Immature natural killer cell (primary cell): Measurements from ENCODE around the gene FANCE. TPM values are rescaled to one million over a fixed set of nuclear protein-coding genes. Genes with fewer than 3 reads are reported as not detected.

ENCODE experiments used
- DNase-seq, 3 donors: peaks; one replicate each; pipeline ENCODE4 v3.0.0; 2022; ENCODE audit warnings: mixed read lengths in 1 of 3
- H3K27ac Mint-ChIP-seq, 6 donors: one replicate each; pipeline ENCODE4 v1.8.0; 2020; ENCODE audit warnings: mixed read lengths in 6 of 6, mild to moderate bottlenecking in 5 of 6, inconsistent platforms in 4 of 6, moderate library complexity in 3 of 6
- H3K27me3 Mint-ChIP-seq, 3 donors: one replicate each; pipeline ENCODE4 v1.8.0; 2020 to 2021; ENCODE audit warnings: low read depth in 3 of 3, mild to moderate bottlenecking in 3 of 3, mixed read lengths in 3 of 3, moderate library complexity in 3 of 3, inconsistent platforms in 1 of 3
- H3K36me3 Mint-ChIP-seq, 3 donors: one replicate each; pipeline ENCODE4 v1.8.0; 2020; ENCODE audit warnings: mixed read lengths in 3 of 3, inconsistent platforms in 2 of 3, mild to moderate bottlenecking in 2 of 3
- H3K4me1 Mint-ChIP-seq, 2 donors: one replicate each; pipeline ENCODE4 v1.8.0; 2020; ENCODE audit warnings: inconsistent platforms in 2 of 2, mild to moderate bottlenecking in 2 of 2, mixed read lengths in 2 of 2, moderate library complexity in 1 of 2
- H3K4me3 Mint-ChIP-seq, 5 donors: one replicate each; pipeline ENCODE4 v1.8.0; 2020; ENCODE audit warnings: mild to moderate bottlenecking in 5 of 5, mixed read lengths in 5 of 5, inconsistent platforms in 3 of 5, moderate library complexity in 3 of 5
- H3K9me3 Mint-ChIP-seq, 6 donors: one replicate each; pipeline ENCODE4 v1.8.0; 2020; ENCODE audit warnings: mild to moderate bottlenecking in 6 of 6, mixed read lengths in 6 of 6, inconsistent platforms in 4 of 6, moderate library complexity in 3 of 6
- polyA plus RNA-seq, 3 donors: library from polyadenylated mRNA; unstranded; fragments of 300-500 nt; fragmentation: Illumina TruSeq; gene quantifications; one replicate each; pipeline ENCODE4 v1.2.3, GENCODE V29; 2021

The FANCE gene
- polyA plus RNA-seq, result 1 to 10 TPM; 2.2 to 5.4 (median 3.1) TPM

- Mint-ChIP-seq H3K9me3 (no peaks in the 10 kb centered on the region), H3K27me3 (no peaks in the 10 kb centered on the region), H3K4me1 (peaks cover 19 to 28% of the 10 kb centered on the region in 2 donors), H3K27ac (peak within 1 kb of the TSS; percentile 50 to 89 (median 72)), H3K36me3 (peaks cover 0 to 9% (median 5%) of the 10 kb centered on the region in 3 donors), H3K4me3 (peak within 1 kb of the TSS; percentile 66 to 89 (median 88))
- peak; percentile 90 to 92 (median 92) for DNase-seq
Measured at GRCh38 chr6:35452183-35453090, at the start of gene FANCE. Gene FANCE, plus strand, starts transcription at chr6:35452338. Its CDS starts 208 bp downstream, at chr6:35452546.

- Mint-ChIP-seq H3K27ac (no peak overlapping the region), H3K36me3 (peaks cover under 1 to 7% (median 2%) of the 10 kb centered on the region in 3 donors), H3K4me1 (peaks cover 9 to 16% of the 10 kb centered on the region in 2 donors), H3K4me3 (no peak overlapping the region), H3K27me3 (peaks cover 0 to 2% (median 2%) of the 10 kb centered on the region in 3 donors), H3K9me3 (no peaks in the 10 kb centered on the region)
- DNase-seq, result no peak
Measured at GRCh38 chr6:35402856-35403191, 49.3 kb upstream of the FANCE start.

GRCh38 chr6:35403544-35404442 lies 48.3 kb upstream of the FANCE start:
- Mint-ChIP-seq H3K9me3 (no peaks in the 10 kb centered on the region), H3K27ac (peak overlapping the region in 2 of 6 donors; percentile 19 to 40), H3K4me1 (peaks cover 9 to 16% of the 10 kb centered on the region in 2 donors), H3K27me3 (peaks cover 0 to 2% (median 2%) of the 10 kb centered on the region in 3 donors), H3K4me3 (no peak overlapping the region), H3K36me3 (no peaks in the 10 kb centered on the region)
- no peak for DNase-seq

- Mint-ChIP-seq H3K4me1 (peaks cover 19 to 27% of the 10 kb centered on the region in 2 donors), H3K27ac (no peak overlapping the region), H3K4me3 (no peak overlapping the region), H3K27me3 (peaks cover 0 to 2% (median 2%) of the 10 kb centered on the region in 3 donors), H3K9me3 (no peaks in the 10 kb centered on the region), H3K36me3 (peaks cover 0 to 9% (median 7%) of the 10 kb centered on the region in 3 donors)
- DNase-seq, result no peak
Measured at GRCh38 chr6:35406711-35407485, 45.2 kb upstream of the FANCE start.

GRCh38 chr6:35409245-35409644 lies 42.9 kb upstream of the FANCE start:
- H3K9me3 Mint-ChIP-seq, result no peaks in the 10 kb centered on the region
- peaks cover 0 to 2% (median 0%) of the 10 kb centered on the region in 3 donors for H3K27me3 Mint-ChIP-seq
- peak overlapping the region in 1 of 6 donors; percentile 80 for H3K27ac Mint-ChIP-seq
- peaks cover 16 to 24% of the 10 kb centered on the region in 2 donors for H3K4me1 Mint-ChIP-seq
- peaks cover 0 to 16% (median 16%) of the 10 kb centered on the region in 3 donors for H3K36me3 Mint-ChIP-seq
- peak overlapping the region in 1 of 5 donors; percentile 38 for H3K4me3 Mint-ChIP-seq
- DNase-seq, result no peak

- Mint-ChIP-seq H3K9me3 (no peaks in the 10 kb centered on the region), H3K4me1 (peaks cover 16 to 24% of the 10 kb centered on the region in 2 donors), H3K27me3 (peaks cover 0 to 2% (median 0%) of the 10 kb centered on the region in 3 donors)
Measured at GRCh38 chr6:35410131-35410530, 42.0 kb upstream of the FANCE start.

GRCh38 chr6:35411066-35411465 lies 41.1 kb upstream of the FANCE start:
- Mint-ChIP-seq H3K4me3 (peak overlapping the region; percentile 55 to 75 (median 69)), H3K27ac (peak overlapping the region in 5 of 6 donors; percentile 1 to 71 (median 55)), H3K27me3 (peaks cover 0 to 2% (median 0%) of the 10 kb centered on the region in 3 donors), H3K9me3 (no peaks in the 10 kb centered on the region), H3K36me3 (peaks cover 11 to 23% (median 21%) of the 10 kb centered on the region in 3 donors), H3K4me1 (peaks cover 16 to 24% of the 10 kb centered on the region in 2 donors)
- no peak for DNase-seq

More at GRCh38 chr6:35410131-35410530, 42.0 kb upstream of the FANCE start:
- Mint-ChIP-seq H3K36me3 (peaks cover 4 to 16% (median 16%) of the 10 kb centered on the region in 3 donors), H3K4me3 (peak overlapping the region in 4 of 5 donors; percentile 21 to 68 (median 26)), H3K27ac (peak overlapping the region; percentile 13 to 81 (median 68))
- no peak for DNase-seq

GRCh38 chr6:35412102-35412501 lies 40.0 kb upstream of the FANCE start:
- Mint-ChIP-seq H3K4me3 (peak overlapping the region in 1 of 5 donors; percentile 26), H3K4me1 (peaks cover 16 to 24% of the 10 kb centered on the region in 2 donors), H3K9me3 (no peaks in the 10 kb centered on the region), H3K36me3 (peaks cover 11 to 23% (median 21%) of the 10 kb centered on the region in 3 donors), H3K27me3 (peaks cover 0 to 2% (median 0%) of the 10 kb centered on the region in 3 donors), H3K27ac (peak overlapping the region in 2 of 6 donors; percentile 39 to 46)
- DNase-seq, result no peak

GRCh38 chr6:35413911-35414310 lies 38.2 kb upstream of the FANCE start:
- DNase-seq, result no peak
- H3K4me3 Mint-ChIP-seq, result no peak overlapping the region
- H3K27me3 Mint-ChIP-seq, result no peaks in the 10 kb centered on the region
- H3K36me3 Mint-ChIP-seq, result peaks cover 15 to 30% (median 21%) of the 10 kb centered on the region in 3 donors
- peaks cover 29 to 38% of the 10 kb centered on the region in 2 donors for H3K4me1 Mint-ChIP-seq
- H3K9me3 Mint-ChIP-seq, result no peaks in the 10 kb centered on the region
- H3K27ac Mint-ChIP-seq, result peak overlapping the region in 1 of 6 donors; percentile 39

GRCh38 chr6:35415065-35415891 lies 36.9 kb upstream of the FANCE start:
- Mint-ChIP-seq H3K4me1 (peaks cover 33 to 36% of the 10 kb centered on the region in 2 donors), H3K27ac (peak overlapping the region in 4 of 6 donors; percentile 10 to 50 (median 22)), H3K36me3 (peaks cover 15 to 28% (median 20%) of the 10 kb centered on the region in 3 donors), H3K9me3 (no peaks in the 10 kb centered on the region), H3K4me3 (no peak overlapping the region), H3K27me3 (no peaks in the 10 kb centered on the region)
- DNase-seq, result no peak

GRCh38 chr6:35417979-35418661 lies 34.0 kb upstream of the FANCE start:
- no peak for DNase-seq
- Mint-ChIP-seq H3K27ac (peak overlapping the region in 5 of 6 donors; percentile 21 to 69 (median 61)), H3K4me1 (peaks cover 19 to 20% of the 10 kb centered on the region in 2 donors), H3K27me3 (no peaks in the 10 kb centered on the region), H3K9me3 (no peaks in the 10 kb centered on the region), H3K4me3 (peak overlapping the region in 2 of 5 donors; percentile 33 to 41), H3K36me3 (peaks cover 5 to 22% (median 15%) of the 10 kb centered on the region in 3 donors)
